A172 (cell line): Measurements from ENCODE around the gene INA. TPM values are rescaled to one million over a fixed set of nuclear protein-coding genes. Genes with fewer than 3 reads are reported as not detected.
A peak's percentile ranks its signal among the peaks of the same experiment; 100 is the strongest.

Experiments used
- DNase-seq: peaks from one replicate; pipeline ENCODE4 v3.0.0-alpha.2; 2015; ENCODE audit warnings: low spot score
- total RNA-seq: library from RNA; depleted of rRNA; stranded (reverse); fragments of >200 nt; shearing (Covaris generic); gene quantifications from 2 replicates; pipeline ENCODE4 v1.2.3, GENCODE V29; 2014

The INA gene
- total RNA-seq, 1 experiment from 2014 or later, result not detected

DNA sequence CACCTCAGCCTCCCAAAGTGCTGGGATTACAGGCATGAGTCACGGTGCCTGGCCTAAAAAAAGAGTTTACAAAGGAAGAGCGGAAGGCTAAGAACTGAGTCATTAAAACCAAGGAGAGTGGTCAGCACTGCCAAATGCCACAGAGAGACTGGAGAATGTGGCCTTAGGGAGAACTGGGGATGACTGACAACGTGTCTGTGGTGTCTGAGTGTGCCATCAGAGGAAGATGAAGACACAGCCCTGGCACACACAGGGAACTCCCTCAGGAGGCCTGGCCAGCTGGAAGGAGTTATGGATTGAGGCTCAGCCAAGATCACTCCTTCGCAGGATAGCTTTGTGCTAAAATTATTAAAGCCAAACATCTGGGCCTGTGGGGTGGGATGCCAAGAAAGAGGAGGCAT, 3.9 kb upstream of the INA start:
- peak; percentile 99 for DNase-seq

GRCh38 chr10:103276251-103276895, 565 bp upstream of the INA start:
- DNase-seq, result no peak

DNA sequence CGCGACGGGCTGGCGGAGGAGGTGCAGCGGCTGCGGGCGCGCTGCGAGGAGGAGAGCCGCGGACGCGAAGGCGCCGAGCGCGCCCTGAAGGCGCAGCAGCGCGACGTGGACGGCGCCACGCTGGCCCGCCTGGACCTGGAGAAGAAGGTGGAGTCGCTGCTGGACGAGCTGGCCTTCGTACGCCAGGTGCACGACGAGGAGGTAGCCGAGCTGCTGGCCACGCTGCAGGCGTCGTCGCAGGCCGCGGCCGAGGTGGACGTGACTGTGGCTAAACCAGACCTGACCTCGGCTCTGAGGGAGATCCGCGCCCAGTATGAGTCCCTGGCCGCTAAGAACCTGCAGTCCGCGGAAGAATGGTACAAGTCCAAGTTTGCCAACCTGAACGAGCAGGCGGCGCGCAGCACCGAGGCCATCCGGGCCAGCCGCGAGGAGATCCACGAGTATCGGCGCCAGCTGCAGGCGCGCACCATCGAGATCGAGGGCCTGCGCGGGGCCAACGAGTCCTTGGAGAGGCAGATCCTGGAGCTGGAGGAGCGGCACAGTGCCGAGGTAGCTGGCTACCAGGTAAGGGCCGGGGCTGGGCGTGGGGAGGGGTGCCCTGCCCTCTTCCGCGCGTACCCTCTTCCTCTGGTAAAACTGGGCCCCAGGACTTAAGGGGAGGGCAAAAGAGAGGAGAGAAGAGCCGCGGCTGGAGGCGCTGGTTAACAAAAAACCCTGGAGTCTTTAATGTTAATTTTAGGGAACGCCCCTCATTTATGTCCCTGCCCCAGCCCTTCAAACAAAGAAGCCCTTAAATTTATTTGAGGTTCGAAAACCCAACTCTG, 987 bp downstream of the INA start:
- no peak for DNase-seq

- no peak for DNase-seq
Observed at GRCh38 chr10:103278537-103278823, 1.5 kb downstream of the INA start.

DNA sequence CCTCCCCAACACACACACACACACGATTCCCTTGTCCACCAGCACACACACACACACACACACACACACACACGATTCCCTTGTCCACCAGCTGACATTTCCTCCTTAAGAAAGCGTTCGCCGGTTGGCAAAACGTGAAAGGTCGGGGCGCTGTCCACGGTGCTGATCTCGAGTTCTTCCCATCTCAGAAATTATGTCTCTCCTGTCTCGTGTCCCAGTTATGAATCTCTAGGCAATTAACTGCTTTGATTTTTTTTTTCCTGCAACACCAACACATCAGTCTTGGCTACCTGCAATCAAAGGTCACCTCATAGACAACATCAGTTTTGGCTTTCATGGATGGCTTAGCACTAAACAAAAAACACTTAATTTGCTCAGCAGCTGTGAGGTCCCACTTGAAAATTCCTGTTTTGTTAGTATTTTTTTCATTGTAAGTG, 1.9 kb downstream of the INA start:
- no peak for DNase-seq

GRCh38 chr10:103280031-103280430, 3.1 kb downstream of the INA start:
- DNase-seq, result no peak

GRCh38 chr10:103280506-103280905, 3.6 kb downstream of the INA start:
- DNase-seq, result no peak

- DNase-seq, result no peak
Observed at GRCh38 chr10:103281753-103282152, 4.8 kb downstream of the INA start.

- DNase-seq, result no peak
Observed at GRCh38 chr10:103282961-103283360, 6.0 kb downstream of the INA start.

GRCh38 chr10:103284170-103284569, 7.2 kb downstream of the INA start:
- DNase-seq, result peak; percentile 12

DNA sequence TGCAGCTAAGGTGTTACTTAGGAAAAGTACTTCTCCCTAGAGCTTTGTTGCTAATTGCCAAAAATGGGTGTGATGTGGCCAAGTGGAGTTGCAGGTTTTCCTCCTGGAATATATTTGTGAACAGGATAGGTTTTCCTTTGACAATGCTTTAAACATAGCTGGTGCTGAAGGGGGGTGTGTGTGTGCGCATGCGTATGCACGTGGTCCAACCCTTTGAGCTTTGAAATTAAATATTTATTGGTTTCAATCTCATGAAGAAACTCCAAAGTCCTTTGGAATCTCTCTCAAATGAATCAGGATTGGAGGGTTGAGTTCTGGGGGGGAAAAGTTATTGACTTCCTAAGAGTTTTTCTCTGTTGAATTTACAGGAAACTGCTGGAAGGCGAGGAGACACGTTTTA, 11.1 kb downstream of the INA start:
- DNase-seq, result no peak

- DNase-seq, result no peak
Observed at GRCh38 chr10:103291588-103291987, 14.7 kb downstream of the INA start.

DNA sequence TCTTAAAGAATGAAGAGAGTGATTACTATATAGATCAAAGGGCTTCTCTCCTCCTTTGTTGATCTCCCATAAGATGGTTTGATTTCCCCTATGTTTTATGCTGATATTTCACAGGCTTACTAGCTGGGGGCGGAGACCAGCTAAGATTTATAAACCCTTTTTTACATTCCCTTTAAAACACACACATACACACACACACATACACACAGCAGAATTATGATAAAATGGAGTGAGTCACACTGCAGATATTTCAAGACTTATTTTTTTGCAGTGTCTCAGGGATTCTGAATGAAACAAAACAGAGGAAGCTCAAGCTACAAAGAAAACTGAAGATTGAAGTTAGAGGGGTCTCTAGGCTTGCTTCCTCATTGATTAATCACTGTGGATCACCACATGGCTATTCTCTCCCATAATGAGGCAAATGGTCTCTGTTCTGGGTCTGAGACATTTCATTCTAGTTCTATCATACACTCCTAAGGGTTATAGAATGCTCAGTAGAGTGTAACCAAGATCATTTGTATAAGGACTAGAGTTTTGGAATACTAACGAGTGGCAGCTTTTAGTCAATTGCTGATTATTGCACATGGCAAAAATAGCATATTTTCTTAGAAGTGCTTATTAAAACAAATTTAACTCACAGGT, 18.6 kb downstream of the INA start:
- peak; percentile 40 for DNase-seq

- DNase-seq, result no peak
Observed at GRCh38 chr10:103307594-103307993, 30.7 kb downstream of the INA start.

GRCh38 chr10:103310197-103310596, 33.3 kb downstream of the INA start:
- no peak for DNase-seq

GRCh38 chr10:103316087-103316486, 39.1 kb downstream of the INA start:
- DNase-seq, result no peak

DNA sequence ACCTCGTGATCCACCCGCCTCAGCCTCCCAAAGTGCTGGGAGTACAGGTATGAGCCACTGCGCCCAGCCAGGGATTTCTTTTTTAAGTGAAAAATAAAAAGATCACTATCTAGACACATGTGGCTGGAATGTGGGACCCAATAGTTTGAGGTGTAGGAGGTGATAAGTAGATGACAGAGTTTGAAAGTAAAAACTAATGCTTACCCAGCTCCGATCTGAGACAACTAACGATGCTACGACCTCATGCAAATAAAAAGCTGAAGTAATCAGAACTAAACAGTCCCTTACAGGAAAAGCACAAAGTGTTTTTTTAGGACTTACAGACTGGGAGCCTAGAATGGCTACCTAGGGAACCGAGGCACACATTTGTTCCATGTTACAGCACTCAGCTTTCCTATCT, 51.0 kb downstream of the INA start:
- DNase-seq, result no peak

- peak; percentile 36 for DNase-seq
Observed at GRCh38 chr10:103333934-103334520, 57.1 kb downstream of the INA start.

GRCh38 chr10:103334567-103334966, 57.6 kb downstream of the INA start:
- DNase-seq, result no peak

DNA sequence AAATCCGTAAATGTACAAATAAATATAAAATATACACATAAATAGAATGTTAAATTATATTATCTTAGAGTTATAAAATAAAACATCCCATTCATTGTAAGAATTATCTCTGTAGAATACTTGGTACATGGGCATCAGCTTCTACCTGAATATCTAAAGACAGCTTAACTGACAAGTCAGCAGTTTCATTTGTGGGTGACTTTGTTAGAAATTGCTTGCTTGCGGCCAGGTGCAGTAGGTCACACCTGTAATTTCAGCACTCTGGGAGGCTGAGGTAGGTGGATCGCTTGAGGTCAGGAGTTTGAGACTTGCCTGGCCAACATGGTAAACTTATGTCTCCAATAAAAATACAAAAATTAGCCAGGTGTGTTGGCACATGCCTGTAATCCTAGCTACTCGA, 59.4 kb downstream of the INA start:
- no peak for DNase-seq
